Pulmonary artery endothelial cell (primary cell): Measurements from ENCODE around the gene KCNG2. TPM values are rescaled to one million over a fixed set of nuclear protein-coding genes. Genes with fewer than 3 reads are reported as not detected.

Experiments
- DNase-seq: peaks from one replicate; pipeline ENCODE4 v3.0.0-alpha.2; 2011; ENCODE audit warnings: low read depth, low spot score
- total RNA-seq: library from RNA; depleted of rRNA; stranded (reverse); fragments of >200 nt; gene quantifications from 2 replicates; pipeline ENCODE4 v1.2.3, GENCODE V29; 2014

The KCNG2 gene
- total RNA-seq, 1 donor from 2014 or later = not detected

DNA sequence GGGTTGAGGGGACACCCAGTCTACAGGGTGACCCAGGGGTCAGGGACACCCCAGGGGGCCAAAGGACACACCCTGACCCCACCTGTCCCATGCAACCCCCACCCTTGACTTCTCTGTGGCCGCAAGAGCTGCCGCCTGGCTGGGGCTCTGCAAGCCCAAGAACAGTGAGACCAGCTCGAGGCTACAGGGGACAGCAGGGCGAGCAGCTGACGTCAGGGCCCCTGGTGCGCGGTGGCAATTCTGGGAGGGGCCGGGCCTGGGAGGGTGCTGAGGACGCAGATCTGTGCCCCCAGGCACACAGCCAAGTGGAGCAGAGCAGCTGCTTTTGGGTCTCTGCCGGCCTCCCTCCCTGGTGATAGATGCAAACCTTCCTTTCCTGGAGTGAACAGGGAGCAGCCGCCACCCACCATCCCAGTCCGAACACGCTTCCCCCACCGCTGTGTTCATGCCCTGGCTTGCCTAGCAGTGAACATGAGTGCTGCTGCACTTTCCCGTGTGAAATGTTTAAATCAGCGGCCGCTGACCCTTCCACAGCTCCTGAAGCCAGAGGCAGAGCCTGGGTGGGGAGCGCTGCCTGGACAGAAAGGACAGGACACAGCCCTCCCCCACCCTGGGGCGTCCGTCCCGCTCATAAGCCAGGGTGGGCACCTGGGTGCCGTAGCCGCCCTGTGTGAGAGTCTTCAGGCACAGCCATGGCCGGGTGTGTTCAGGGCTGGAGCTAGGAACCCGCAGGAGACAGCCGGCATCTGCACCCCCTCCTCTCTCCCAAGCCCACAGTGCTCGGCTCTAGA, 106.8 kb downstream of the KCNG2 start:
- DNase-seq = no peak

DNA sequence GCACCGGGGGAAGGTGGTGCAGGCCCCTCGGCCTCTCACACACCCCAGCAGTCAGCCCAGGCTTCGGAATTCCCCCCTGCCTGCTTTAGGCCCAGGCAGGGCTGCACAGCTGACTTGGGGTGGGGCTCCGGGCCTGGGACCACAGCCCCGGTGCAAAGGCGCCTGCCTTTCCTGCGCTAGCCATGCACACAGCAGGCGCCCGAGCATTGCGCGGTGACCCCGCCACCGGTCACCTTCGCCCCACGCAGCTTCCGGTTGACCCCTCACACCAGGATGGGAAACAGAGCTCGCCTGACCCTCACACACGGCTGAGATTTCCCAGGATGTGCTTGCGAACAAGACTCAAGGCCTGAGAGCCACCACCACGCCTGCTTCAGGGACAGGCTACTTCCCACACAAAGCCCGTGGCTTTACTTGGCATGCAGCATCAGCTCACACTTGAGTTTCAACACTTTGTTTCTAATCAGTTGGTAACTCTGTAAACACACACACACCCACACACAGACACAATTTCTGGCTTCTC, 107.7 kb downstream of the KCNG2 start:
- DNase-seq = no peak

DNA sequence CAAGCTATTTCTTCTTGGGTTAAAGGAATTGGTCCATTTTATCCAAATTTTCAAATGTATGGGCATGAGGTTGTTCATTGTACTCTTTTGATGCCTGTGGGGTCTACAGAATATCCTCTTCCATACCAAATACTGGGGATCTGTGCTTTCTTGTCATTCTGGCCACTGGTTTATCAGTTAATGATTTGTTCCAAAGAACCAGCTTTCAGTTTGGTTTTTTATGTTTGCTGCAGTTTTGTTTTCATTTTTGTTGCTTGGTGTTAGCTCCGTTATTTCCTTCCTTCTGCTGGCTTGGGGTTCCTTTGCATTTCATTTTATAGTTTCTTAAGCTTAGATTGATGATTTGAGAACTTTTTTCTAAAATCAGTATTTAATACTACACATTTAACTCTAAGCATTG, 108.3 kb downstream of the KCNG2 start:
- DNase-seq = no peak

DNA sequence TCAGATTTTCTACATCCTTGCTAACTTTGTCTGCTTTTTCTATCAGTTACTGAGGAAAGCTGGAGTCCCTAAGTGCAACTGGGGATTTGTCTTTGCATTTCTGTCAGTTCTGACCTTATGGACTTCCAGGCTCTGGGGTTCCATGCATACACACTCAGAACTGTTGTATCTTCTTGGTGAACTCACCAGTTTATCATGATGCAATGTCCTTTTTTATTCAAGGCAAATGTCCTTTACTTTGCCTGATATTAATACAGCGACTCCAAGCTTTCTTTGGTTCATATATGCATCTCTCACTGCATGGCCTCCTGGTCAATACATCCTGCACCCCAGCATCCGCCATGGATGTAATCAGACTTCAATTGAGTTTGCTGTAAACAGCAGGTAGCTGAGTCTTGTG, 109.0 kb downstream of the KCNG2 start:
- no peak for DNase-seq

DNA sequence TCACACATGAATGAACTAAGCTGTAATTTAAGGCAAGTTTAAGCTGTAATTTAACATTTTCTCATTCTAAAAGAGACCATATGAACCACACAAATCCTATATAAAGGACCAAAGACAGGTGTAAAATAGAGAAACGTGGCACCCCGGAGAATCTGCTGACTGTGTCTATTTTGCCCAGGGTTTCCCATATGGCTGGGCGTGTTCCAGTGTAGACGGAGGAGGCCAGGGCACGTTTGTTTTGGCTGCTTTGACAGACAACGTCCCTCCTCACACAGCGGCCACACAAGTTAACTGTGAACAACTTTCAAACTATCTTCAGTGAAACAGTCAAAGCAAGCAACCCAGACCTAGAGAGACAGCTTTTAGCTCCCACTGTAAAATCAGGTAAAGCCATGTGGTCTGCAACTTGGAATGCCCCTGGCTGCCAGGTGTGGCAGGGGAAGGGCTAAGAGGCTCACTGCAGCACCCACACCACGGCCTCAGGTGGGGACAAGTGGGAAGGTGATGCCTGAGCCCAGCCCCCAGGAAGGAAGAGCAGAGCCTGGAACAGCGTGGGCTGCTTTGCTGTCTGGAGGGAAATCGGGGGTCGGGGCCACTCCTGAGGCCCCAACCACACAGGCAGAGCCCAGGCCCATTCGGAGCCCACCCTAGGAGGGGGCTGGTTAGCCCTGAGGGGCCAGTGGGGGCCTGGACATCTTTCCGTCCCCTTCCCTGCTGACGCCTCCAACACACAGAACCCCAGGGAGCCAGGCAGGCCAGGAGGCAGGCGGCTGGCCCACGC, 113.0 kb downstream of the KCNG2 start:
- no peak for DNase-seq

DNA sequence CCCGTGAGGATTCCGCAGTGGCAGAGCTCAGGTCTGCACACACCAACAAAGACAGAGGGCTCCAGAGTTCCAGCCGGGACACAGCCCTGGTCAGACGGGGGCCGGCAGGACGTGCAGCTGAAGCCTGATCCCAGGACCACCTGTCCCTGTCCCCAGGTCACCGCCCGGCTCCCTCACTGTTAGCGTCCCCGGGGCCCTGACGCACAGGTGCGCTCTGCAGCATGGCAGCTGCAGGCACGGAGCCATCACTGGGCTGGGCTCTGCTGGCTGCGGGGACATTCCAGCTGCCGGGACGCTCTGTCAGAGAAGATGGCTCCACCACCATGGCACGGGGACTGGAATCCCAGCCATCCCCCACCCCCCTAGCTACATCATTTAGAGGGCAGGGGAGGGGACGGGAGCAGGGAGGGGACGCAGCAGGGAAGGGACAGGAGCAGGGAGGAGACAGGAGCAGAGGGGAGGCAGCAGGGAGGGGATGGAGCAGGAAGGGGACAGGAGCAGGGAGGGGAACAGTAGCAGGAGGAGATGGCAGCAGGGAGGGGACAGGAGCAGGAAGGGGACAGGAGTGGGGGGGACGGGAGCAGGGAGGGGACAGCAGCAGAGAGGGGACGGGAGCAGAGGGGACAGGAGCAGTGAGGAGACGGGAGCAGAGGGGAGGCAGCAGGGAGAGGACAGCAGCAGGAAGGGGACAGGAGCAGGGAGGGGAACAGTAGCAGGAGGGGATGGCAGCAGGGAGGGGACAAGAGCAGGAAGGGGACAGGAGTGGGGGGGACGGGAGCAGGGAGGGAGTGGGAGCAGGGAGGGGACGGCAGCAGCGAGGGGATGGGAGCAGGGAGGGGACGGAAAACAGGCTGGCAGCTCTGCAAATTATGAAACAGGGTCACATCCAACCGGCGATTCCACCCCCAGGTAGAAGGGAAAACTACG, 113.9 kb downstream of the KCNG2 start:
- no peak for DNase-seq

DNA sequence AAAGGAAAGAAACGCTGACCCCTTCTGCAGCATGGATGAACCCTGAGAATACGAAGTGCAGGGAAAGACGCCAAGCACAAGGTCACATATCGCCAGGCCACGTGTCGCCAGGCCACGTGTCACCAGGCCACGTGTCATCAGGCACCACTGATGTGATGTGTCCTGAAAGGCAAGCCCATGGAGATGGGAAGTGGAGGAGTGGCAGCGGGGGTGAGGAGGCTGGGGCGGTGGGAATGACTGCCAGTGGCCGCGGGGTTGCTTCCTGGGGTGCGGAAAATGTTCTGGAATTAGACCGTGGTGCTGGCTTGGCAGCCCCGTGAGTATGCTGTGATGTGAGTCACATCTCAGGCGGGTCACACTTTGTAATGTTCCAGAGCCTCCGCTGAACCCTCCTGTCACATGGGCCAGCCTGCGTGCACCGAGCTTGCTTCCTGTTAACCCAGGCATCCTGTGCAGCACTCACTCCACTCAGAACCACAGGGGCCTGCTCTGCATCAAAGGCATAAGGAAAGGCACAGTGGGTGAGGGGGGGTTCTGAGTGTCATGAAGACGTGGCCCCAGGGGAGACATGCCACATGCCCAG, 114.8 kb downstream of the KCNG2 start:
- no peak for DNase-seq

DNA sequence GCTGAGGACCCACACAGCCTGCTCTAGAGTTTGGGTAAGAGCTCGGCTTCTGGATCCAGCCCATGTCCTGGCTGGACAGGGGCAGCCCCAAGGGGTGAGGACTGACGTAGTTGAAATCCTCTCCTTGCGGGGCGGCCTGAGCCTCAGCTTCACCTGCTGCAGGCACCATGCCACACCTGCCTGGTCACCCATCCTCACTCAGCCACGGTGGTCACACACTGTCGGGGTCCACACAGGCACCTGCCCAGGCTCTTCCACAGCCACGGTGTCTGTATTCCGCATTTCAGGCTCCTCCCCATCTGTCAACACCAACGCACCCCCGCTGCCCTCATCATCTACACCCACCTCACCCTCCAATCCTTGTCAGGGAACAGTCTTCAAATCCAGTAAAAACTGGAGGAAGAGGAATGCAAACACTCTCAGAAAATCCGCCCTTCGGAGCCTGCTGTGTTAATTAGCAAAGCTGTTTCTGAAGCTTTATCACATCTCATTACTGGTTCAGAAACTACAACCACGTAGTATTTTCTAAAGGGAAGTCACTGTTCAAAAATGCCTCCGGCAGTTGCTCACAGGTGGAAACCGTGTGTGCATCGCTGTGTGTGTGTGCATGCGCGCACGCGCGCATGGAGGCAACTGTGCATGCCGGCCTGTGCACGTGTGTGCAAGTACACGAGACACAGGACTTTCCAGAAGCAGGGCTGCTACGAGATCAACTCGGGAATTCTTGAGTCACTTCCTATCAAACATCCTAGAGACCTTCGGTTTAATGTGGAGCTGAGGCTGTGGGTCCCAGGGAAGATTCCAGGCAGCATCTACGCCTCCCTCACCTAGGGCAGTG, 115.5 kb downstream of the KCNG2 start:
- DNase-seq = no peak

DNA sequence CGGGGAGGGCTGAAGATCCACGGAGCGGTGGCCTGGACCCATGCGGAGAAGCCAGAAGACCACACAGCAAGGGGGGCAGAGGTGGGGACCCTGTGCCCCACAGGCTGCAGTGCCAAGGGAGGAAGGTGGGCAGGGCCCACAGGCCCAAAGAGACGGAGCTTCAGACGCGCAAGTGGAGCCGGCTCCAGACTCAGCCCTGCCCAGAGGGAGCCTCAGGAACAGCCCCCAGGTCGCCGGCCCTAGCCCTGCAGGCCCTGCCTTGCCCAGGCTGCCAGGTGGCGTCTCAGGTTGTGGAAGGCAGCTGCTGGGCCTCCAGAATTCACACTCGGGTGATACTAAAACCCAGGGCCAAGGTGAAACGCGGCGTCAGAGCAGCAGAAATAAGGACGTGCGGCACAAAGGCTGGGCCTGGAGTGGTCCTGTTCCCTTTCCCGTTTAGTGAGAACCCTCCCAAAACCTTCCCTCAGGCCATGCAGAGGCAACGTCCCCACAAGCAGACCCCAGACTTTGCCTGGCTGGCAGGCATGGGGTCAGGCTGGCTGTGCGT, 116.9 kb downstream of the KCNG2 start:
- DNase-seq = no peak

DNA sequence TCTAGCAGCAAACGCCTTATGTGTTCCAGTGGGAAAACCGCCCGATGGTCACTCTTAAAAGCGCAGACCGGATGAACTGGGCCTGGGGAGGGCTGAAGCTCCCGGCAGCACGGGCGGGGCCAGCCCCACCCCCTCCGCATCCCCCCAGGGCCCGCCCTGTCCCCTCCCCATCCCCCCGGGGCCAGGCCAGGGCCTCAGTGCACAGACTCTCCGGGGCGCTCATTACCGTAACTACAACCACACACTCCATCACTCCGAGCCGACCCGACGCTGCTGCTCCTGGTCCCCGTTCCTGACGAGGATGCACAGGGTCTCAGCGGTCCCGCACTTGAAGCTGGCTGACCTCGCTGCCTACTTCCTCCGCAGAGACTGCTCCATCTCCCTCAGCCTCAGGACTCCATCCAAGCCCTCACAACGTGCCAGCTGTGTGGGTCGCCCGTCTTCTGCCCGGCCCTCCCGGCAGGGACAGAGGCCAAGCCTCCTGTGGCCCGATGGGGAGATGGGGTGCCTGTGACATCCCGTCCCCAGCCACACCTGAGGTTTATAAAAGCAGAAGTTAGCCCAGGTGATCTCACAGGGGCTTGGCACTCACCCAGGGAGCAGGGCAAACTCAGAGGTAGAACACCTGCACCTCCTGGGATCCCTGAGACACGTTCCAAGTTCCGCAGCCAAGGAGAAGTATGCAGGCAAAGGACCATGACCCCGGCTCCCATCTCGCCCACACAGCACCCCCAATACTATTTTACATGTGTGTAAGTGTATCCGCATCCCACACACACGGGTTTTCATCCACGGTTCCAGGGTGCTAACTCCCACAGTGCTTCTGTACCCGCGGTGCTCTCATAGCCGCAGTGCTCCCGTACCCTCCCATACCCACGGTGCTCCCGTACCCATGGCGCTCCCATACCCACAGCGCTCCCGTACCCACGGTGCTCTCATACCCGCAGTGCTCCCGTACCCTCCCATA, 117.7 kb downstream of the KCNG2 start:
- no peak for DNase-seq

DNA sequence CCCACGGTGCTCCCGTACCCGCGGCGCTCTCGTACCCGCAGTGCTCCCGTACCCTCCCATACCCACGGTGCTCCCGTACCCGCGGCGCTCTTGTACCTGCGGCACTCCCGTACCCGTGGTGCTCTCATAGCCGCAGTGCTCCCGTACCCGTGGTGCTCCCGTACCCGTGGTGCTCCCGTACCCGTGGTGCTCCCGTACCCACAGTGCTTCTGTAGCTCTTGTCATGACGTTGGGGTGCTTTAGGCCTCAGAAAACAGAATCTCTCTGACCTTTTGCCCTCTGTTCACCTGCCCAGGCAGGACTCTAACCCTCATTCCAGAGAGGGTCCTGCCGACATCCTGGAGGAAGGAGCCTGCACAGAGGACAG, 118.4 kb downstream of the KCNG2 start:
- no peak for DNase-seq

DNA sequence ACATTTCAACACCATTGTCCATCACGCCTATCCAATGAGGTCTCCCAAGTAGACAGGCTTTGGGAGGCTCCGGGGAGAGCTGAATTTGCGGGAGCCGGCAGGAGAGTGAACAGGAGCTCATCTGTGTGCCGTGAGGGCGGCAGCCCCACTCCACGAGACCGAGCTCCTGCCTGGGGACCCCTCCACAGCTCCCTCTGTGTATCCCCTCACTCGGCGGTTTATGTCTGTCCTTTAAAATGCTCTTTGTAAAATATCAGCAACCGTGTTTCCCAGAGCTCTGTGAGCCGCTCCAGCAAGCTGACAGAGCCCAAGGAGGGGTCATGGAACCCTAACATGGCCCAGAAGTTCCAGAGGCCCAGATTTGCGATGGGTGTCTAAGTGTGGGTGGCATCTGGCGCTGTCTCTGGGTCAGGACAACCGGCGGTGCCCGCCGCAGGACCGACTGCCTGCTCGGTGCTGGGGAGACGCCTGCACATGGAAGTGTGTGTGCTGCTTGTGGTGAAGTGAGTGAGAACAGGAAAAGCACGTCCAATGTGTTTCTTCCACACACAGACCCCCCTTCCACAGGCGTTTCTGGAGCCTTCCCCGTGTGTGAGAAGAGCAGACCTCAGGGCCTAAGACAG, 118.9 kb downstream of the KCNG2 start:
- DNase-seq = no peak

DNA sequence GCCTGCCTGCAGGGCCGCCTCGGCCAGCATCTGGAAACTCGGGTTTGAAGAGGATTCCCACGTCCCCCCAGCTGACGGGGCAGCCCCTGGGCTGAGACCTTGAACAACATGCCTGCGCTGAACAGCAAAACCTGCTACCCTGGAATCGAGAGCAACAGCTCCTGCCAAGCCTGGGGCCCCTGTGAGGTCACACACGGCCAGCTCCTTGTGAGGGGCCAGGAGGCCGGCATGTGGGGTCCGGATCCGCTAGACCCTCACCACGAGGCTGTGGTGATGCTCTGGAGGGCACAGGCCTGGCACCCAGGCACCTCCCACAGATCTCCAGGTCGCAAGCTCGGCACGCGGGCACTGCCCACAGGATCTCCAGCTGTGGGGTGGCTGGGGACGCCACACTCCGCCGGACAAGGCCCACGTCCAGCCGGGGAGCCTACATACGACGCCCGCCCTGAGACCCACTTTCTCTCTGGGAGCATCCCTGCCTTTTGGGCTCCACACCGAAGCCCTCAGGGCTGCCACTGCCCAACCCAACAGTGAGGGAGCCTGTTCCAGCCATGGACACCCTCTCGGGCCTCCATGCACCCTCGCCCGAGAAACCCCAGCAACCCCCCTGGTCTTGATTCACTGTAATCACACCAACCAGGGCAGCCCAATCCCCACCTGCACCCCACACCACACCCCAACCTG, 119.6 kb downstream of the KCNG2 start:
- no peak for DNase-seq

DNA sequence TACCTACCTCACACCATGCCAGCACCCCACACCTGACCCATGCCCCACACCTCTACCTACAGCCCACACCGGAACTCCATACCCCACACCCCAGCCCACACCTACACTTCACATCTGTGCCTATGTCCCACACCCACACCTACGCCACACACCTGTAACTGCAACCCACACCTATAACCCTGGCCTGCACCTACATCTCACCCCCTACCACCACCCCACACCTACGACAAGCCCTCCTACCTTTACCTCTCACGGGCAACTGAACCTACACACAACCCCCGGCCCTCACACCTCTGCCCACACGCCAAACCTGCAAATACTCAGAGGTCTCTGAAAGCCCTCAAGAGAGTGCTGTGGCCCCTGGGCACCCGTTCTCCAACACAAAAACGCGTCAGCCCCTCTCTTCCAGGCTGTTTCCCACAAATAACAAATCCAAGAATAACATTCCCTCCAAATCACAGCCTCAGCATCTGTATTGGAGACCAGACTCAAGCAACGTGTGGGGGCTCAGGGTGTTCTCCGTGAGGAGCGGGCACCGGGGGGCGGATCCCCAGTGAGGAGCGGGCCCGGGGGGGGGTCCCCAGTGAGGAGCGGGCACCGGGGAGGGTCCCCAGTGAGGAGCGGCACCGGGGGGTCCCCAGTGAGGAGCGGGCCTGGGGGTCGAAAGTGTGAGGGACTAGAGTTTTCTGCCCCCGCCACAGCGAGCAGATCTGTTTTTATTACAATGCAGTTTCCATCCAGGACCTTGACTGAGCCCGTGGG, 120.3 kb downstream of the KCNG2 start:
- no peak for DNase-seq

DNA sequence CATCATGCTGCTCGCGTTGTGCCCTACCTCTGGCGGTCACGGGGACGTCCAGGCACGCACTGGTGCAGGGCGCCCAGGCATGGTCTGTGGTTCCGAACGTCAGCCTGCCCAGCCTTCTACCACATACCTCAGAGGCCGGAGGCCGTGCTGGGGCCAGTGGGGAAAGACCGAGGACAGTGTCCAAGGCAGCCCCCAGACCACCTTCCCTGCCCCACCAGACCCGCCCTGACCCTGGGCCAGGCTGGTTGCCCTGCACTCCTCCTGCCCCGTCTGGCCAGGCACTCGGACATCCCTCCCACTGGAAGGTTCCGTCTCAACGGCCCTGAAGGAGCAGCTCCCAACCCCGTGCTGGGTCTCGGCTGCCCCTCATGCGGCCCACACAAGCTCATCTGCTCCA, 120.9 kb downstream of the KCNG2 start:
- no peak for DNase-seq

DNA sequence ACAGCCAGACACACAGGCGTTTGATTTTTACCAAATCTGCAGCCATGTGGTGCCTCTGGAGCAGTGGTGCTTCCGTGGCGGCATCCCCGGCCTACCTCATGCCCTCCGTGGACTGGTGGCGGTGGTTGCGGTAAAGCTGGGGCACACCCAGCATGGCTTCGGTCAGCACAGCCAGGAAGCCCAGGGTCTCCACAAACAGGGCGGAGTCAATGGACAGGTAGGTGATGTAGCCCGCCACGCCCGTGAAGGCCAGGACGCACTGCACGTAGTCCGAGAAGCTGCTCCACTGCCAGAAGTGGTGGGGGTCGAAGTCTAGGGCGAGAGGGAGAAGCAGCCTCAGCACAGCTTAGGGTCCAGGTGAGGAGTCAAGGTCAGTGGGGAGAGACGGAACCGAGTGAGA, 121.4 kb downstream of the KCNG2 start:
- DNase-seq = no peak
